Stimulated activated CD8-positive, alpha-beta memory T cell treated with anti-CD3 and anti-CD28 coated beads, Interleukin-7, amount 100 ng/mL, for 4 hours (primary cell): ENCODE results near the gene PRICKLE4.

ENCODE experiments used
- DNase-seq, 2 donors: peaks; one replicate each; pipeline ENCODE4 v3.0.0-alpha.2; 2020; ENCODE audit warnings: low read depth in 2 of 2

Gene PRICKLE4, protein sequence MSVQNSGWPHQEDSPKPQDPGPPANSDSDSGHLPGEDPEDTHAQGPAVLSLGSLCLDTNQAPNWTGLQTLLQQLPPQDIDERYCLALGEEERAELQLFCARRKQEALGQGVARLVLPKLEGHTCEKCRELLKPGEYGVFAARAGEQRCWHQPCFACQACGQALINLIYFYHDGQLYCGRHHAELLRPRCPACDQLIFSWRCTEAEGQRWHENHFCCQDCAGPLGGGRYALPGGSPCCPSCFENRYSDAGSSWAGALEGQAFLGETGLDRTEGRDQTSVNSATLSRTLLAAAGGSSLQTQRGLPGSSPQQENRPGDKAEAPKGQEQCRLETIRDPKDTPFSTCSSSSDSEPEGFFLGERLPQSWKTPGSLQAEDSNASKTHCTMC

DNA sequence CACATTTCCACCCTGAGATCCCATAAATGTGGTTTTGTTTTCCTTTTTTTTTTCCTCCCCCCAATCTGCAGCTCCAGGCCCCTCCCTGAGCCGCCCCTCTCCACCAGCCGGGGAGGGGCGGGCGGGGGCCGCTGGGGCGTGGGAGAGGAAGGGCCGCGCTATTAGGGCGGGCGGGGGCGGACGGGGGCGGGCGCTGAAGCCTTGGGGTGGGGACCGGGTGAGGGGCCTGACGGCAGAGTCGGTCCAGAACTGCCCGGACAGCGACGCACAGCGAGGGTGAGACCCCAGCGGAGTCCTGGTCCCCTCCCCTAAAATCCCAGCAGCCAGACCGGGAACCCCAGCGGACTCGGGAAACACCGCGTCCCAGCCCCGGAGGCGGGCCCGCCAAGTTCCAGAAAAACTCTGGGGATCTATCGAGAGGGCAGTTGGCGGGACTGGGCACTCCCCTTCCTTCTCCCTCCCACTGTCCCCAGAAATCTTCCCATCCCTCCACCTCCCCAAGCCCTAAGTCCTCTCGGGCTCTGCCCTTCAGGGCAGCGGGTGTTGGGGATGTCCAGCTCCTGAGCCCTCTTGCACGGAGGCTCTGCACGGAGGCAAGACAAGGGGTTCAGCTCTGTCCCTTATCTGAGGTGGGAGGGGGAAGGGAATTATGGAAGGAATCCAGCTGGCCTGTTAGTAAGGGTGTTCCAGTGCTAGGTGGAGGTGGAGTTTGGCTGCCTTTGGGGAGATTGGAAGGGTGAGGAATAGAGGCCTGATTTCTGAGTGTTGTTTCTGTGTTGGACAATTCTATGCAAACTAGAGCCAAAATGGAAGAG, at the start of gene PRICKLE4:
Gene PRICKLE4, plus strand, starts transcription at position 232 of the 815 bp plus-strand sequence. CDS start 2,692 bp downstream, outside the sequence.
- no peak for DNase-seq

DNA sequence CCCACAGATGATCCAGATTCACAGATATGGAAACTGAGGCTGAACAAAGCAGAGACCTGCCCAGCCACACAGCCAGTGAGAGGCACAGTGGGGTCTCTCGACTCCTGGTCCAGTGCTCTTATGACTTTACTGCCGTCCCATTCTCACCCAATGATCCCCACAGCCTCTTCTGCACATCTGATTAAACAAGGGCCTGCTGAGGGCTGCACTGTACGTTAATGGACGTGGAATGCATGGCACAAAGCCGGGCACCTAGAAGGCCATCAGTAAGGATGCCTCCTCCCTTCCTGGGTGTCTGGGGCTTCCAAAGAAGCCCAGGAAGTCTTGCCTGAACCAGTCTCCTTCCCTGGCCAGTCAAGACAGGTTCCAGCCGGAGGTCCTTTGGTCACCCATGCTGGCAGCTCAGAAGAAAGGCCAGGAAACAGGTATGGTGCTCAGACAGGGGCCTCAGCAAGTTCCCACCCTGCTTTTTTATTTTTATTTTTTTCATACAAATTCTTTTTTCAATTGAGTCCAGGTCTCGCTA, 49.0 kb upstream of the PRICKLE4 start:
- no peak for DNase-seq

DNA sequence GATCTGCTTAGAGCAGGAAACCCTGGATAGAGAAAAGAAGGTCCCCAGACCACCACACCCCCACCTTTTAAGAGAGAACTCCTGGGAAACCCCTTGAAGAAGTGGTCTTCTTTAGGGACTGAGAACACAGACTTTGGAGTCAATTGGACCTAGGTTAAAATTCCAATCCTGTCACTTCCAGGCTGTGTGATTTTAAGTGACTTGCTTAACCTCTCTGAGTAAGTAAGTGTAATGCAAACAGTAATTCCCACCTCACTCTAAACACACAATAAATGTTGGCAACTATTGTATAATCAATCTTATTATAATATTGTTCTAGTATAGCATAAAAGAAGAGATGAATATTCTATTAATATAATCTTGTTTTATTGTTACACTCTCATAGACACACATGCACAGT, 48.4 kb upstream of the PRICKLE4 start:
- no peak for DNase-seq

DNA sequence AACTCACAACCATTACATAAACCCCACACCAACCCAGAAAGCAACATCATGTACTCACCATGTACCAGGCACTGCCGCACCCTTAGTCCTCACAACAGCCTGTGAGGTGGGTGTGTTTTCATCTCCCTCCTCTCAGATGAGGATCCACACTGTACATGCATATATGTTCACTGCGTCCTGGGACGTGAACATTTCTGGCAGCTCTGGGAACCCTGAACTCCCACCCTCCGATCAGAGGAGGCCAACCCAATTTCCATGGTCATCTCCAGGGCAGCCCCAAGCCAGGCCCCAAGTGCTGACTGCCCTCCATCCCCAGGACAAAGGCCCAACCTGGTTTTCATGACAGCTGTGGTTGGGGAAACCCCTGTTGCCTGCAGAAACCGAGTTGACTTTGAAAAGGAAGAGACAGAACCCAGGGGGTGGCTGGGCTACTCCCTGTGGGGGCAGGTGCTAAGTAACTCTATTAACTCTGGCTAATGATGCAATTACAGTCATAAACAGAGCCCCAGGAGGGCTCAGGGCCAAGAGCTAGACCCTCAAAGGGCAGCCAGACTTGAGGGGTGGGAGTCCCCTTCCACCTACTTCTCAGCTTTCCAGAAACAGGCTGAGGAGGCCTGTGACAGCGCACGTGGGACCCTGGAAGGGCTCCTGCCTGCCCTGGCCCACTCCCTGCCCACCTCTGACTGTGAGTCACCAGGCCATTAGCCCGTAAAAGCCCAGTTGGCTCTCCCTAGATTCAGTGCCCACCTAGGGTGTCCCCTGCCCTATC, 47.8 kb upstream of the PRICKLE4 start:
- peak; percentile 56 to 60 for DNase-seq

DNA sequence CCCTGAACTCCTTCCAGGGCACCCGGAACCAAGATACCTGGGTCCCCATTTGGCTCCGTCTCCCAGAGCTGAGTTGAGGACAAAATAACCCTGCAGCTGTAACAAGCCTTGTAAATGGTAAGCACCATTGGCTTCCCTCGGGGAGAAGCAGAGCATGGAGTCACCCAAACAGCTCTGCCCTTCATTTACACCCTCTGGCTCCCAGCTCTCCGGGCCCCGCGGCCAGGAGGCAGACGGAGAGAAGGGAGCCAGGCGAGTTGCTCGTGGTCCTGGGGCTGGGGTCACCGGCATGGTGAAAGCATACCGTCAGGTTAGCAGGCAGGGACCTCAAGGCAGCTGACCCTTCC, 47.2 kb upstream of the PRICKLE4 start:
- no peak for DNase-seq

GRCh38 chr6:41733707-41734665, 46.6 kb upstream of the PRICKLE4 start:
- peak; percentile 23 to 70 for DNase-seq

DNA sequence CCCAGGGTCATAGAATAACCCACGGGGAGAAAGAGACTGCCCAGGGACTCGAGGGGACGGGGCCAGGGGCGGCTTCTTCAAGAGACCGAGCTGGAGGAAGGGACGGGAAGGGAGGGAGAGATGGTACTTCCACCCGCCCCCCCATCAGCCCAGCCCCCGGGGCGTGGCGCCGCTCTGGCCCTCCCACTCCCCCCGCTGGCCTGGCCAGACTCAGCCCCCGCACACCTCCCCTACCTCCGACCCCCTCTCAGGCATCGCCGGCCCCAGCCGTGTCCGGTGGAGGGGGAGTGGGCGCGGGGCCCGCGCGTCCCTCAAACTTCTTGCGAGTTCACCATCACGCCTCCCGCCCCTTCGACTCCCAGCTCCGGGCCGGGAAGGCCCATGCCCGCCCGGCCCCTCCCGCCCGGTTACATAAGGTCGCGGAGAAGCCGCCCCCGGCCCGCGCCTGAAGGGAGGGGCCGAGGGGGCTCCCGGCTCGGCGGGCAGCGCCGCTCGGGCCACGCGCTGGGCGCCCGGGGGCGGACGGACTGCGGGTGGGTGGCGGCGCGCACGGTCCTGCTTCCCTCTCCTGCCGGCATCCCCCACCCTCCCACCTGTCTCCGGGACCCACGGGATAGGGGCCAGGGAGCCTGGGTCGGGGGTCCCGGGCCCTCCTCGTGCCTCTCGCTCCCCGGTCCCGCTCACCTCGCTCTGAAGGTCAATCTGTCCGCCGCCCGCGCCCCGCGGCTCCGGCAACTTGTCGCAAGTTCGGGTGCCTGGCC, 45.7 kb upstream of the PRICKLE4 start:
- peak; percentile 46 to 69 for DNase-seq

GRCh38 chr6:41735427-41736185, 45.0 kb upstream of the PRICKLE4 start, which contains the start of gene TFEB:
Gene TFEB (minus strand): TSS chr6:41735608. CDS start chr6:41691213, 44,395 bp downstream.
- DNase-seq = peak; percentile 84 to 89

GRCh38 chr6:41736186-41736733, 44.3 kb upstream of the PRICKLE4 start:
- DNase-seq = no peak

DNA sequence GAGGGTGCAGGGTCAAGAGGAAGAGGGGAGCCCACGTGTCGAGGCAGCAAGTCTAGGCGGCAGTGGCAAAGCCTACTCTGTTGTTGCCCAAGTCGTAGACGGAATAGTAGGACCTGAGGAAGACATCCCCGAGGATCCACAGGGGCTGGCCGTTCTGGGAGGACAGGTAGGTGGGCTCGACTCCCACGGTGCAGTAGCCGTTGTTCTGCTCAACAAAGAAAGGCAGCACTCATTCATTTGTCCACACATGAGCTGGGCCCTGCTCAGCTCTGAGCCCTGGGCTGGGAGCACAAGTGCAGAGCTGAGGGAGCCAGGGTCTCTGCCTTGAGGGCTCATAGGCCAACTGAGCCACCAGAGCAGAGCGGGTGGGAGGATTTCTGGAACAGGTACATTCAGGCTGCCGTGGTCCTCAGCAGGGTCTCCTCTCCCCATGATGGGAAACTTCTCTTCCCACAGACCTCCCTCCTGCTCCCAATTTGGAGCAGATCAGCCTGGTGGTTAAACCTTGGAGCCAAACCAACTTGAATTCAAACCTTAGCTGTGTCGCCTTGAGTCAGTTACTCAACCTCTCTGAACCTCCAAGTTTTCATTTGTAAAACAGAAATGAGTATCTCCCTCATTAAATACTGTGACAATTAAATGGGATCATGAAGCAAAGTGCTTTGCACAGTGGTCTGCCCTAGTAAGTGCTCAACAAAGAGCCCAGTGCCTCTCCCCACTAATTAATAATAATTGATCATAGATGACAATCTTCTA, 43.6 kb upstream of the PRICKLE4 start:
- DNase-seq = no peak

- DNase-seq = no peak
These were observed 42.9 kb upstream of the PRICKLE4 start for GRCh38 chr6:41737591-41738130.

GRCh38 chr6:41739041-41739440, 41.5 kb upstream of the PRICKLE4 start:
- no peak for DNase-seq

DNA sequence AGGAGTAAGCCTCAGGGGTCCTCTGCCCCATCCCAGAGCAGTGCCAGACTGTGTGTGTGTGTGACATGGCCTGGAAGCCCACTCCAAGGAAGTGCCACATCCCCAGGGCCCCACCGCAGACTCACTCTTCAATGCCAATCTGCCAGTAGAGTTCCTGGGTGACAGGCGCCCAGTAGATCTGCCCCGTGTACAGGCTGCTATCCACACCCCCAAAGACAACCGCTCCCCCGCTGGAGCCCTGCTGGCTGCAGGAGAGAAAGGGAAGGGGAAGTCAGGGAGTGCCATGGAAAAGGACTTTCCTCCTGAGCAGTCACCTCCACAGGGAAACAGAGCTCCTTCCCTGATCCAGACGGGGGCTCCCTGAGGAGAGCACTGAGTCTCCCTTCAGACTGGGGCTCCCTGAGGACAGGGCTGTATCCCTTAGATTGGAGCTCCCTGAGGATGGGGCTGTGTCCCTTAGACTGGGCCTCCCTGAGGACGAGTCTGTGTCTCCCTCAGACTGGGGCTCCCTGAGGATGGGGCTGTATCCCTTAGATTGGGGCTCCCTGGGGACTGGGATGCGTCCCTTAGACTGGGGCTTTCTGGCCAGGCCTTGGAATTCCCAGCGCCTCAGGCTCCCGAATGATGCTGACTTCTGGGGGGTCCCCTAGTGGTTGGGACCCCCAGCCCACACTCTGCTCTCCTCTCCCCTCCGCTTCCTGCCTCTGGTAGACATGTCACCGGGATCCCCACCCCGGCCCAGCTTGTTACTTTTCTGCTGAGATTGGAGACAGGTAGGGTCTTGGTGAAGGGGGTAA, 40.0 kb upstream of the PRICKLE4 start:
- no peak for DNase-seq

DNA sequence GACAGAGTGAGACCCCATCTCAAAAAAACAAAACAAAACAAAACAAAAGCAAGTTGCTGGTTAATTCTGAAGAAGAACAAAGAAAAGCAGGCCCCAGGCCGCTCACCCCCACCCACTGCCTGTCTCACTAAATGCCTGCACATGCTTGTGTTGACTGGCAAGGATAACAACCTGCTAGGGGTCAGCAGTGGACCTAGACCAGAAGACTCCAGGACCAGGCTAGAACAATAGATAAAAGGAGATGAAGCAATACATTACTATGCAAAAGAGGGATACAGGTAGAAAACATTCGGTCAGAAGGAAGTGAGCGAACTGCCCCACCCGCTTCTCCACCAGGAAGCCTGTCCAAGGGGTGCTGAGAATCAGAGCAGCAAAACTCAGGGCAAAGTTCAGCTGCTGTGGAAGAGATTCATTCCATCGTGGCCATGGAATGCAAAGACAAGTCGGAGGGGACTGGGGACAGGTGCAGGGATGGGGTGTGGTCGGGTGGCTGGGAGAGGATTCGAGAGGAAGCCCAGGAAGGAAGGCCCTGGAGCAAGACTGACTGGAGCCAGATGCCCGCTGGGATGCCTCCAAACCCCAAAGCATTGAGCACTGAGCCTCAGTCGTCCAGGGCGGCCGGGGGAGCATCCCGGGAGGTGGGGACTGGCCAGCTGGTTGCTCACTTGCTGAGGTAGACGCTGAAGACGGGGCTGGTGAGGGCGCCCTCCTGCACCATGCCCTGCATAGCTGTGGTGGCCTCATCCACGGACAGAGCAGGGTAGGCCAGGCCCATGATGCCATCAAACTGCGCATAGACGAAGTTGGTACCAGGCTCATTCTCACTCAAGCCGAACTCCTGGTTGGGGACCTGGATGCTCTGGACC, 38.7 kb upstream of the PRICKLE4 start:
- DNase-seq = no peak

DNA sequence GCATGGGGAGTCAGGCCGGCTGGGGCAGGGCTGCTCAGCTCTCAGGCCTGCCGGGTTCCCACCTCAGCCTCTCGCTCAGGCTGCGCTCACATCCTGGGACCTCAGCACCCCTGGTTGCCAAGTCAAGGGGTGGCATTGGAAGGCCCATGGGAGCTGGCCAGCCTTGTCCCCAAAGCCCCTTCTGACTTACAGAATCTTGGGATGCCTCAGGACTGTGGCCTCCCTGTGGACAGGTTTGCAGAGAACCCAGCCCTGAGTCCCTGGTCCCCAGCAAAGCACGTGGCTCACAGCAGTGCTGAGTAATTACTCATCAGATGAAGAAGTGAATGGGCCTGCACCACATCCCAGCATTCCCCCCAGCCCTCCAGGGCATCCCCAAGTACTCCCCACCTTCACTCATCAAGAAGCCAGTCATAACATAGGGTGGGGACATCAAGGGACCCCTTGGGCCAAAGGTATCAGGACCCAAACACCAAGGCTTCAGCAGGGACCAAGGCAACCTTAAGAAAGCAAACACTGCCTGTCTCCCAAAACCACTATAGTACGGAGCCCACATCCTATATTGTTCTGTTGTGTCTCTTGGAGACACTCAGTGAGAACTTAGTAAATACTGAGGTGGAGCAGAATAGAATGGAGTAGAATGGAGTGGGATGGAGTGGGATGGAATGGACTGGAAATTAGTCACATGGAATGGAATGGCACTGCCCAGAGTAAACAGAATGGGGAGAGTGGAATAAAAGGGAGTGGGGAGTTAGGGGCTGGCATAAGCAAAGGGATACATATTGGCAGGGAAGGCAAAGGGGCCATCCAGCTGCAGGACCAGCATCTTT, 37.0 kb upstream of the PRICKLE4 start:
- no peak for DNase-seq
